ENCODE results near the gene FSD2. TPM values are rescaled to one million over a fixed set of nuclear protein-coding genes. Genes with fewer than 3 reads are reported as not detected.
A peak's percentile ranks its signal among the peaks of the same experiment; 100 is the strongest.

FSD2 gene
- total RNA-seq, 1 donor from 2014 or later, result not detected

DNA sequence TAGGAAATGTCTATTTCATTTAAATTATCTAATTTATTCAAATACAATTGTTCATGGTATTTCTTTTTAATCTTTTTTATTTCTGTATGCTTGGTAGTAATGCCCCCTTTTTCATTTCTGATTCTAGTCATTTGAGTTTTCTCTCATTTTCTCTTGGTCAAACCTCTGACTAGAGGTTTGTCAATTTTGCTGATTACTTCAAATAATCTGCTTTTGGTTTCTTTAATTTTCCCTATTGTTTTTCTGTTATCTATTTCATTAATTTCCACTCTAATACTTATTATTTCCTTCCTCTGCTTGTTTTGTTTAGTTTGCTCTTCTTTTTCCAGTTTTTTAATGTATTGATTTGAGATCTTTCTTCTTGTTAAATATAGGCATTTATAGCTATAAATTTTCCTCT, 12.1 kb downstream of the FSD2 start:
- Histone ChIP-seq H3K27me3 (ENCODE audit: control insufficient read depth, insufficient read depth, low read length) (no peaks in the 10 kb centered on the region), H3K4me3 (ENCODE audit: low read depth, low read length) (no peak overlapping the region), H3K36me3 (ENCODE audit: control insufficient read depth, insufficient read depth, low read length) (no peaks in the 10 kb centered on the region)
- TF ChIP-seq, protein P1, sequence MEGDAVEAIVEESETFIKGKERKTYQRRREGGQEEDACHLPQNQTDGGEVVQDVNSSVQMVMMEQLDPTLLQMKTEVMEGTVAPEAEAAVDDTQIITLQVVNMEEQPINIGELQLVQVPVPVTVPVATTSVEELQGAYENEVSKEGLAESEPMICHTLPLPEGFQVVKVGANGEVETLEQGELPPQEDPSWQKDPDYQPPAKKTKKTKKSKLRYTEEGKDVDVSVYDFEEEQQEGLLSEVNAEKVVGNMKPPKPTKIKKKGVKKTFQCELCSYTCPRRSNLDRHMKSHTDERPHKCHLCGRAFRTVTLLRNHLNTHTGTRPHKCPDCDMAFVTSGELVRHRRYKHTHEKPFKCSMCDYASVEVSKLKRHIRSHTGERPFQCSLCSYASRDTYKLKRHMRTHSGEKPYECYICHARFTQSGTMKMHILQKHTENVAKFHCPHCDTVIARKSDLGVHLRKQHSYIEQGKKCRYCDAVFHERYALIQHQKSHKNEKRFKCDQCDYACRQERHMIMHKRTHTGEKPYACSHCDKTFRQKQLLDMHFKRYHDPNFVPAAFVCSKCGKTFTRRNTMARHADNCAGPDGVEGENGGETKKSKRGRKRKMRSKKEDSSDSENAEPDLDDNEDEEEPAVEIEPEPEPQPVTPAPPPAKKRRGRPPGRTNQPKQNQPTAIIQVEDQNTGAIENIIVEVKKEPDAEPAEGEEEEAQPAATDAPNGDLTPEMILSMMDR (IDR thresholded peaks at IDR 0.05; ENCODE audit: insufficient read depth, low read length, severe bottlenecking), result no peak
- DNase-seq (ENCODE audit: low read depth), result no peak
- no peak for FAIRE-seq

DNA sequence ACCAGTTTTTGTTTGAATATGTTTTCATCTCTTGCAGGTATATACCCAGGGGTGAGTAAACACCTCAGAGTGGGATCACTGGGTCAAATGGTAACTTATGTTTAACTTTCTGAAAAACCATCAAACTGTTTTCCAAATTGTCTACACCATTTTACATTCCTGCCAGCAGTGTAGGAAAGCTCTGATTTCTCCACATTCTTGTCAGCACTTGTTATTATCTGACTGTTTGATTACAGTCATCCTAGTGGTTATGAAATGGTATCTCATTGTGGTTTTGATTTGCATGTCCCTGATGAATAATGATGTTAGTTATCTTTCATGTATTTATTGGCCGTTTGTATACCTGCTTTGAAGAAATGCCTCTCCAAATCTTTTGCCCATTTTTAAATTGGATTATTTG, 13.8 kb downstream of the FSD2 start:
- no peak overlapping the region for H3K4me3 ChIP-seq (ENCODE audit: low read depth, low read length)
- FAIRE-seq (no peak), DNase-seq (ENCODE audit: low read depth) (peak; percentile 93)
- no peaks in the 10 kb centered on the region for H3K36me3 ChIP-seq (ENCODE audit: control insufficient read depth, insufficient read depth, low read length)
- H3K27me3 ChIP-seq (ENCODE audit: control insufficient read depth, insufficient read depth, low read length), result no peaks in the 10 kb centered on the region
- TF ChIP-seq, protein P1 (IDR thresholded peaks at IDR 0.05; ENCODE audit: insufficient read depth, low read length, severe bottlenecking), result peak; percentile 34

- Histone ChIP-seq H3K4me3 (ENCODE audit: low read depth, low read length) (no peak overlapping the region), H3K27me3 (ENCODE audit: control insufficient read depth, insufficient read depth, low read length) (no peaks in the 10 kb centered on the region), H3K36me3 (ENCODE audit: control insufficient read depth, insufficient read depth, low read length) (no peaks in the 10 kb centered on the region)
- DNase-seq (ENCODE audit: low read depth), result no peak
- FAIRE-seq, result no peak
- TF ChIP-seq, protein P1 (IDR thresholded peaks at IDR 0.05; ENCODE audit: insufficient read depth, low read length, severe bottlenecking), result no peak
Measured at GRCh38 chr15:82790321-82790720, 15.5 kb downstream of the FSD2 start.

DNA sequence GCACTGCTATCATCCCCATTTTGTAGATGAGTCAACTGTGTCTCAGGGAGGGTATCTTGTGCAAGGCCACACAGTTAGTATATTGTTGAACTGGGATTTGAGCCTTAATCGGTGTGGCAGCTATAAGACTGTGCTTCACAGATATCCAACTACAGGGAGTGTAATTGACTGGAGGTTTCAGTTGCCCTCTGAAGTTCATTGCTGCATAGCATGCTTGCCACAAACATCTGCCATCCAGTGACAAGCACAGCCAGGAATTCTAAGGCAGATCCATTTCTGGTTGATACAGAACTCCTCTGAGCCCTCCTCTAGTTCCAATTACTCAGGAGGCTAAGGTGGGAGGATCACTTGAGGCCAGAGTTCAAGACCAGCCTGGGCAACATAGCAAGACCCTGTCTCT, 16.4 kb downstream of the FSD2 start:
- no peak for FAIRE-seq
- DNase-seq (ENCODE audit: low read depth), result no peak
- TF ChIP-seq, protein P1 (IDR thresholded peaks at IDR 0.05; ENCODE audit: insufficient read depth, low read length, severe bottlenecking), result no peak
- Histone ChIP-seq H3K4me3 (ENCODE audit: low read depth, low read length) (no peak overlapping the region), H3K36me3 (ENCODE audit: control insufficient read depth, insufficient read depth, low read length) (no peaks in the 10 kb centered on the region), H3K27me3 (ENCODE audit: control insufficient read depth, insufficient read depth, low read length) (no peaks in the 10 kb centered on the region)

DNA sequence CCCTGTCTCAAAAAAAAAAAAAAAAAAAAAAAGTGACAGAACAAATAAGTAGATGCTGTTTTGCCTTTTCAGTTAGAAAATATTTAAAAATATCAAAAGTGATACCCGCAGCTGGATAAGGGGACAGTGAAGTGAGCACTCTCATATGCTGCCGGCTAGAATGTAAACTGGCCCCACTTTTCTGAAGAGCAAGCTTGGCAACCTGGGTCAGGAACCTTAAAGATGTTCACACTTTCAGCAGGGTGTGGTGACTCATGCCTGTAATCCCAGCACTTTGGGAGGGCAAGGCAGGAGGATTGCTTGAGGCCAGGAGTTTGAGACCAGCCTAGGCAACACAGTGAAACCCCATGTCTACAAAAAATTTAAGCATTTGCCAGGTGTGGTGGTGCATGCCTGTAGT, 17.4 kb downstream of the FSD2 start:
- TF ChIP-seq, protein P1 (IDR thresholded peaks at IDR 0.05; ENCODE audit: insufficient read depth, low read length, severe bottlenecking), result no peak
- no peak overlapping the region for H3K4me3 ChIP-seq (ENCODE audit: low read depth, low read length)
- DNase-seq (ENCODE audit: low read depth) (no peak), FAIRE-seq (no peak)
- H3K27me3 ChIP-seq (ENCODE audit: control insufficient read depth, insufficient read depth, low read length), result no peaks in the 10 kb centered on the region
- H3K36me3 ChIP-seq (ENCODE audit: control insufficient read depth, insufficient read depth, low read length), result no peaks in the 10 kb centered on the region

GRCh38 chr15:82781349-82781748, 24.5 kb downstream of the FSD2 start:
- FAIRE-seq, result no peak
- no peaks in the 10 kb centered on the region for H3K36me3 ChIP-seq (ENCODE audit: control insufficient read depth, insufficient read depth, low read length)
- H3K27me3 ChIP-seq (ENCODE audit: control insufficient read depth, insufficient read depth, low read length), result no peaks in the 10 kb centered on the region
- no peak for DNase-seq (ENCODE audit: low read depth)
- no peak overlapping the region for H3K4me3 ChIP-seq (ENCODE audit: low read depth, low read length)
- TF ChIP-seq, protein P1 (IDR thresholded peaks at IDR 0.05; ENCODE audit: insufficient read depth, low read length, severe bottlenecking), result no peak
